ENCODE results near the gene PAQR9. TPM values are rescaled to one million over a fixed set of nuclear protein-coding genes. Genes with fewer than 3 reads are reported as not detected.

PAQR9 gene
- total RNA-seq, 2 donors from 2014 or later, result not detected

DNA sequence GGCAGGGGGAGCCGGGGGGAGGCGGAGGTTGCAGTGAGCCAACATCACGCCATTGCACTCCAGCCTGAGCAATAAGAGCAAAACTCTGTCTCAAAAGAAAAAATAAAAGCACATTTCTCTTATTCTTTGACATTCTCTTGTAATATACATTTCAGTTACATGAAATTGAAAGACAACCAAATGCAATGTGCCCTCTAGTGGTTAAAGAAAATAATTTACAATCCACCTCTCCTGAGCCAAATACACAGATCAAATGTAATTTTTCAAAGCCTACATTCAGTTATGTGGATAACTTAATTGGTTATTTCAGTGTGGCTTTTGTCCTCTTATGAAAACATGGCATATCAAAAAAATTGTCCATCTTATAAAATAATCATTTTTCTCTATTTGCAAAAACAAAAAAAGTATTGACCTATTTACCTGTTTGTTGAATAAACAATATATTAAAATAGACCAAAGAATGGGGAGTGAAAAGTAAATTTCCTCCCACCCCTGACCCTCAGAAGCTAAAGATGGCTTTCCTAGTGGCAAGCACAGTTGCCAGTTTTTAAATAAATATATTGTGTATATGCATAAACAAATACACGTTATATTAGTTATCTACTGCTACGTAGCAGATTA is 23.7 kb upstream of the PAQR9 start:
- DNase-seq, result no peak
- intact Hi-C loops (cut with DNase I, micrococcal nuclease), result loop anchor here in 1 of 2 donors (5.0 kb wide), 1 partner anchor 155 kb away; no protein-coding TSS in a partner anchor
- ATAC-seq, result peak; percentile 36

DNA sequence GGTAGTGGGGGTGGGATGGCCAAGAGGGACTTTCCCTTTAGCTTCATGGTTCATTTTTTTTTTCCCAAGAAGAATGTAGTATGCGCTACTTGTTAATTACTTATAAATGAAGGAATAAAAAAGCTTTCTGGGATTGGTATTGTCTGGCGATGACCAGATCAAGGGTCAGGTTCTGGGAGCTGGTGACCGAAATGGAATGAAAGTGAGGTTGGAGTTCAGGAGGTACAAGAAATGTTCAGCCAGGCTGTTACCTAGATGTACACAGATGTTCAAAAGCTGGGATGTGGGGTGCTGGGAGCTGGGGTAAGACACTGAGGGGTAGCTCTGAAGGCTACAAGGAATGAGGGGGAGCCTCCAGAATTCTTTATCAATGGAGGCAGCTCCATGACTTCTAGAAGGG is 20.8 kb upstream of the PAQR9 start:
- ATAC-seq (no peak), DNase-seq (no peak)
- intact Hi-C loops (cut with DNase I, micrococcal nuclease), result no loop called here

DNA sequence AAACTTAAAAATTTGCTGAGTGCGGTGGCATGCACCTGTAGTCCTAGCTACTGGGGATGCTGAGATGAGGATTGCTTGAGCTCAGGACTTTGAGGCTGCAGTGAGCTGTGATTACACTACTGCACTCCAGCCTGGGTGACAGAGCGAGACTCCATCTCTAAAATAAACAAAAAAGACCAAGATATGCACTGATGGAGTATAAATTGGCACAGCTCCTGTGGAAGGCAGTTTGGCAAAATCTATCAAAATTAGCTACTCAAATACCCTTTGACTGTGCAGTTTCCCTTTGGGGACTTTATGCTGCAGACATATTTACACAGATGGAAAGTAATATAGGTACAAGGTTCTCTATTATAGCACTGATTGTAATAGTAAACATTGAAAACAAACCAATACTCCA is 19.8 kb upstream of the PAQR9 start:
- intact Hi-C loops (cut with DNase I, micrococcal nuclease), result no loop called here
- DNase-seq (no peak), ATAC-seq (no peak)

DNA sequence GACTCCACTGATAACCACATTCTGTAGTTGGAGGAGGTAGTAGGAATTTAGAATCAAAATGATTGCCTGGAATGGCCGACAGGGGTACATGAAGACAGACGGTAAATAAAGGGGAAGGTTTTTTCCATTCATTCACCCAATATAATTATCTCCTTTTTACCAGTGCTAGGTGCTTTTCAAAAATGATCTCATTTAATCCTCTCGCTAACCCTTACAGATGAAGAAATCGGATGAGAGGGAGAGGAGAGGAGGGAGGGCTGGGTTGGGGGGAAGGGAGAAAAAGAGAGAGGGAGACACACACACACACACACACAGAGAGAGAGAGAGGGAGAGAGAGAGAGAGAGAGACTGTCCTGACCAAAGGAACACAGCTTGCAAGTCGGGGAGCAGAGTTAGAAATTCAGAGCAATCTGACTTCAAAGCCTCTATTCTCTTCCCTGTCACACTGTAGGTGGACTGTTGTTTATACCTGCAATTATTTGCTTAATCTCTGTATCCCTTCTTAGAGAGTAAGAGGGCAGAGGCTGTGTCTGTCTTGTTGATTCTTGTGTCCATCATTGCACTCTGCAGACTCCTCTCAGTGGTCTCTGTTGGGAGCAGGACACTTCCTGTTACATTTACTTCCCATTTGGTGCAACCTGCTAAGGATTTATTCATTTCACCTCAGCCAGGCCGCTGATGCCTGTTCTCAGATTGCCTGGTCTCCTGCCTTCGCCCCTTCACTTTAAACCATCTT is 18.7 kb upstream of the PAQR9 start:
- DNase-seq, result no peak
- intact Hi-C loops (cut with DNase I, micrococcal nuclease), result no loop called here
- no peak for ATAC-seq

DNA sequence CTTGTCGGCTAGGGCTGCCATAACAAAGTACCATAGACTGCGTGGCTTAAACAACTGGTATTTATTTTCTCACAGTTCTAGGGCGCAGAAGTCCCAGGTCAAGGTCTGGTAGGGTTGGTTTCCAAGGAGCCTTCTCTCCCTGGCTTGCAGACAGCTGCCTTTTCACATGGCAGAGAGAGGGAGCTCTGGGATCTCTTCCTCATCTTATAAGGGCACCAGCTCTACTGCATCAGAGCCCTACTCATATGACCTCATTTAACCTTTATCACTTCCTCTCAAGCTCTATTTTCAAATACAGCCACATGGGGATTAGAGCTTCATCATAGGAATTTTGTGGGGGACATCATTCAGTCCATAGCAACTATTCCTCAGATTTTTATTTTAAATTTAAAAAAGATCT is 17.6 kb upstream of the PAQR9 start:
- intact Hi-C loops (cut with DNase I, micrococcal nuclease), result no loop called here
- no peak for DNase-seq
- ATAC-seq, result no peak

DNA sequence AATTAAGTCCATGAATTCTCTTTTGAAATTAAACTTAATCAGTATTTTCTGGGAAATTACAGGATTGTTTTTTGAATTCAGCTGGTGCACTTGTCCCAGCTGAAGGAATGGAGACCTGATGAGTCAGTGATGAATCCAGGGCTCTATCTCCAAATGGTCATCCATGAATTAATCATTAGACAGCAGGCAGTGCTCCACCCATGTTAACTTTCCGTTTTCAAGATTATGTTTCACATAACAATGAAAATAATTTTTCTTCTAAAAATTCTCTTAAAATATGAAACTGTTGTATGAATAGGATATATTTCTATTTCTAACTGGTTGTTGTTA is 13.9 kb upstream of the PAQR9 start:
- ATAC-seq (no peak), DNase-seq (no peak)
- intact Hi-C loops (cut with DNase I, micrococcal nuclease), result no loop called here

DNA sequence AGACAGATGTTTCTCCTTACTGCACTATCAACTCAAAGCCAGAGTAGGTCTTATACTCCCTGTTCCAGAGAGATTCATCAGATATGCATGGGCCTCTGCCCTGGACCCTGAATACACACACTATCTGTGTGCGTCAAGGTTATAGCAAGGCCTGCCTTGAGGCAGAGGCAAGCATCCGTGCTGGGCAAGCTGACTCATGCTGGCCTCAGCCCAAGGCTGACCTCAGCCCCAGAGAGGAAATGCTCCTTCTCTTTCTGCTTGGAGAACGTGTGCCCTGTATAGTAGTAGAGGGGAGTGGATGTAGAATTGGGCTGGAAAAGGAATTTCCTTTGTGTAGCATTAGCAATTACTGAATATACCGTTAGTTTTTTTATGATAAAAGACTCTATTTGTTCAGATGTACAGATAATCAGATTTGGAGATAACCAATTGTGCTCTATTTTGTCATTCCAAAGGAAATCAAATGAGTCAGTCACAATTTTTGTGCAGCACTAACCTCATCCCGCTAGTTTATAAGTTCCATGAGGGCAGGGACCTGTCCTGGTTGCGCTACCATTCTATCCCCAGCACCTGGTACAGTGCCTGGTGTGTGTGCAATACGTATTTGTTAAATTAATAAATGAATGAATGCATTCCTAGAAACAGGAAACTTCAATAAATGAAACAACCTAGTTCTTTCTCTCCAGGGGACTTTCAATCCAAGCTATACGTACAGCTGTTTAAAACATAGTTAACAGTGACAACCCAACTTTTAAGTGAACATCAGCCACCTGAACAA is 13.3 kb upstream of the PAQR9 start:
- peak in 1 of 2 donors; percentile 45 for DNase-seq
- ATAC-seq, result peak; percentile 40
- intact Hi-C loops (cut with DNase I, micrococcal nuclease), result no loop called here

DNA sequence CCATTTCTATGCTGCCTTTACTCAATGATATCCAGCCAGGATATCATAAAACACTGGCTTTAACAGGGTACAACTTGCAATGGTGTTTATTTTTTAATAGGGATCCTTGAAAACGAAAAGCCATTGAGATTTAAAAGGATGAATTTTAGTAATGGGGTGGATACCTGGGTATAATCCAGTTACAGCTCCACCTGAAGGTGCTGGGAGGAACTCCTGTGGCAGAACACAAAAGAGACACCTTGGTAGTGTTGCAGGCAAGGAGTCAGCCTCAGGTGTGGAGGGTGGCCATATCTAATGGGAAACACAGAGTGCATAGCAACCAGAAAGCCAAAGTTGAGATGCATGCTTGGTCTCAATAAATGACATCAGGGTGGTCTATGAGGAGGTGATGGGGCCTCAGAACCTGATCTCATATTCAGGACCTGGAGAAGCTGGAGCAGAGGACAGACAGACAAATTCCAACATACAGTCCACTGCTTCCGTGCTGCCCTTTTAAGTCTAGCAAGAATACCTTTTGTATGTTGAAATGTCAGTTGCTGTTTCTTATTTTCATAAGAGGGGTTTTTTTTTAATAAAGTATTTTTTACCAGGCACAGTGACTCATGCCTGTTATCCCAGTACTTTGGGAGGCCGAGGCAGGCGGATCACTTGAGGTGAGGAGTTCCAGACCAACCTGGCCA is 12.0 kb upstream of the PAQR9 start:
- ATAC-seq (no peak), DNase-seq (no peak)

DNA sequence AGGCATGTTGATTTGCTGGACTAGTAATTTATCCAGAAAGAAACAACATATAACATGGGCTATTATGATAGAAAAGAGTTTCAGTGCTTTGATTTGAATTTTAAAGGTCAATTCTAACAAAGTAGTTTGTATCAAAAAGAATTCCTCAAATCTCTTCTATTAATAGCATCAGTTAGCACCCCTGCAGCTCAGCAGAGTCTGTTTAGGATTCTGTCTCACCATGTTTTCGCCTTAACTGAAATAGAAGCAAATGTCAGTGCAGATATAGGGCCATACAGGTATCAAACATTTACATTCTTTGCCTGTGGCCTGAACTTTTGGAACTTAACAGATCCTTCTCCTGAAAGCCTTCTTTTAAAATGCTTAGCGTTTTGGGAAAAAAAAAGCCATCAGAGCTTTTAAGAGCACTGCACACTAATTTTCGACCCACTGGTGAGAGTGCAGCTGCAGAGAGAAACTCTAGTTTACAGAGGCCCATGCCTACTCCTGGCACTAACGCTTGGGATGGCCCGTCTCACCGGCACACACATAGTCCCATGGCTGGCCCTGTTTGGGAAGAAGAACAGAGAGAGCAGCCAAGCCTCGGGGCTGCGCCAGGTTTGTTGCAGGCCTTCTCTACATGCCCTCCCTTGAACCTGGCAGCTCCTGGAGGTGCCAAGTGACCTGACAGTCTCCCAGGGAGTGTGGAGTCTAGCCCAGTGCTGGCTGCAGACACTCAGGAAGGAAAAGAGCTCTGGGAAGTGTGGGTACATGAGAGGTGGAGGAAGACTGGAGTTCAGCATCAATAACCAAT is 9.9 kb upstream of the PAQR9 start:
- ATAC-seq (no peak), DNase-seq (no peak)
- intact Hi-C loops (cut with DNase I, micrococcal nuclease), result no loop called here

More for the DNA sequence above, 12.0 kb upstream of the PAQR9 start:
- intact Hi-C loops (cut with DNase I, micrococcal nuclease), result no loop called here

DNA sequence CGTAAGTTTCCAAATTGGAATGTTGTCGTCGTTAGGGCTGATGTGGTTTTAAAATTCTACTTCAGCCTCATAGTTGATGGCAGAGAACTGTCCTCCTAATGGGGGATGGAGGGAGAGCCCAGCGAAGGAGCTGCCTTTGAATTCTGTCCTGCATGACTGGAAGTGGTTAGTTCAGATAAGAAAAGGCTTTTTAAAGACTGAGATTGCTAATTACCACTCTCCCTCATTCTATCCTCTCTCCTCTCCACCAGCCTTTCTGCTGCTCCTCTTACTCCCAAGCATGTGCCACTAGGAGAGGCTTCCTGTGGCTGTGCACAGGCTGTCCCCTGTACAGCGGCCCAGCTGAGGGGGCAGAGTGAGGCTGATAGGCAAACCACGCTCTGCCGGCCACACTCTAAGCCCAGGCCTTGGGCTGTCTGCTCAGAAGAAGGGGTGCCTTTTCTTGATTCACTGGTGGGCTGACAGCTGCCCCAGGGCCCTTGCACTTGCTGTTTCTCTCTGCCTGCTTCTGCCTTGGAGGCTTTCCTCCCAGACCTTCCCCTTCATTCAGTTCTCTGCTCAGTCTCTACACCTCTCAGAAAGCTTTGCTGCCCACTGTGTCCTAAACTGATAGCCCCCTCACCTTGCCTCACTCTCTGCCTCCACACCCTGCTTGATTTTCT is 8.7 kb upstream of the PAQR9 start:
- DNase-seq, result no peak
- no peak for ATAC-seq
- intact Hi-C loops (cut with DNase I, micrococcal nuclease), result no loop called here

DNA sequence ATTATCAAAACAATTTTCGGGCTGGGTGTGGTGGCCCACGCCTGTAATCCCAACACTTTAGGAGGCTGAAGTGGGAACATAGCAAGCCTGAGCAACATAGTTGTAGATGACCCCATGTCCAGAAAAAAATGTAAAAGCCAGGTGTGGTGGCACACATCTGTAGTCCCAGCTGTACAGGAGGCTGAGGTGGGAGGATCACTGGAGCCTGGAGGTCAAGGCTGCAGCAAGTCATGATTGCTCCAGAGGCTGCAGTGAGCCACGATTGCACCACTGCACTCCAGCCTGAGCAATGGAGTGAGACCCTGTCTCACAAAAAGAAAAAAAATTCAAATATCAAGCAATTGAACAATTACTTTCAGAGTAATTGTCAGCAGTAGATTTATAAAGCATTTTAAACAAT is 8.0 kb upstream of the PAQR9 start:
- no peak for DNase-seq
- no peak for ATAC-seq

DNA sequence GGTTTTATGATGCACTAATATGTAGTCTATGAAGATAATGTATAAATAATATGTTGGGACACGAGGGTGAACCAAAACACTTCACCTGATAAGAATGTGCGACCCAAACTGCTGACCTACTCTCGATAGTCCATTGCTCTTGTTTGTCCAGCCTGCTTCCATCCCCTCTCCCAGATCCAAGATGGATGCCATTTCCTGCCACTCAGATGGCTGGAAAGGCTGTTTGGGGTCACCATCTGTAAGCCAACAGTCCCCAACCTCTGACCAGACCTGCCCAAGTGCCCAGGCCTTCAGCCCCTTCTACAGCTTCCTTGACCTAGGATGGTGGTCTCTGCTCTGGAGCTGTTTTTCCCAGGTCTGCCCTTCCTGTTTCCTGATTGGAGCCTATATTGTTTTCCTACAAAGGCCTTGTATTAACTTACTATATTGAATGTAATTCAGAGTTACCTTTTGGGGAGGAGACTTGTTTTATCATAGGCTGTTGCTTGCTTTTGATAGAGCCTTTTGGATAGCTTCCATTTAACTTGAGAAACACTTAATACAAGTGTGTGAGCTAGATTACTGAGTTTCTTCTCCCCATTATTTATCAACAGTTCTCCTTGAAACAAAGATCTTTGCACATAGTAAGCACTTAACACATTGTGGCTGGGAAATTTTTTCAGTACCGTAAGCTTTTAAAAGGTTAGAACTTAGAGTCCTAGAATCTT is 5.0 kb upstream of the PAQR9 start:
- intact Hi-C loops (cut with DNase I, micrococcal nuclease), result no loop called here
- ATAC-seq, result no peak
- no peak for DNase-seq

More for the DNA sequence above, 8.0 kb upstream of the PAQR9 start:
- intact Hi-C loops (cut with DNase I, micrococcal nuclease), result no loop called here

DNA sequence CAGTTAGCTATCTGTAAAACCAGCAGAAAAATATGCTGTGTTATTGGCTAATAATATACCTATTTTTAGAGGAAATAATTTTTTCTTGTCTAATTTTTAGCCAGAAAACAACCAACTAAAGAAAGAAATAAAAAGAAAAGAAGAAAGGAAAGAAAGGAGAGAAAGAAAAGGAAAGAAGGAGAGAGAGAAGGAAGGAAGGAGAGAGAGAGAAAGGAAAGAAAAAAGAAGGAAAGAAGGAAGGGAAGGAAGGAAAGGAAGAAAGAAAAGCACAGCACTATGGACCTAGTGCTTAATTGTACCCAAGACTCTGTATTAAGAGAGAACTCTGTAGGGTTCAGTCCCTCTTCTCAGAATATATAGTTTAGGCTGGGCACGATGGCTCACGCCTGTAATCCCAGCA is 3.3 kb upstream of the PAQR9 start:
- DNase-seq, result no peak
- intact Hi-C loops (cut with DNase I, micrococcal nuclease), result no loop called here
- ATAC-seq, result no peak

DNA sequence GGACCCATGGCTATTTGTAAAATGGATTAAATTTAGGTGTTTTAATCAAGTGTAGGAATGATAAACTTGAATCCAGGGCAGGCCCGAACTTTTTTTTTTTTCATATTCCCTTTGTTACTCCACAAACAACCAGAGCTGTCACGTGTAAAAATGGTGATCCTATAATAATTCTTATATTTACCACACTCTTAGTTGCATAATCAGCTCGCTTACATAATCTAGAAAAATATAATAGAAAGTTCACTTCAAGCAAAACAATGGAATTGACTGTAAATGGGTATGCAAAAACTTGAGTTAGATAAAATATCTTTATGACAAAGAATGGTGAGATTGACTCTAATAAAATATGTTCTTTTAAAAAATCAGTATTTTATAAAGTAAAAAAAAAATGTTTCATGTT is 2.1 kb upstream of the PAQR9 start:
- no peak for ATAC-seq
- intact Hi-C loops (cut with DNase I, micrococcal nuclease), result no loop called here

DNA sequence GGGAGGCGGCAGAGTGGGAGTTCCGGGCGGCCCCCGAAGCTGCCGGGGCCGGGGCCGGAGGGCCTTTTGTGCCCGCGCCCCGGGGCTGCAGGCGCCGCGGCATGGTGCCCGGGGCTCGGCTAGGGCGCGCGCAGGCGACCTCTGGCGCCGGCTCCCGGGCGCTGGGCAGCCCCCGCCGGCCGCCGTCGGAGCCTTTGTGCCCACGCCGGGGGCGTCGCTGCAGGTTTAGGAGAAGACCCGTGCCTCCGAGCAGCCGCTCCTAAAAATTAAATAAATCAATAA is 299 bp downstream of the PAQR9 start:
- no peak for ATAC-seq
- intact Hi-C loops (cut with DNase I, micrococcal nuclease), result no loop called here

More for the DNA sequence above, 2.1 kb upstream of the PAQR9 start:
- DNase-seq, result no peak

DNA sequence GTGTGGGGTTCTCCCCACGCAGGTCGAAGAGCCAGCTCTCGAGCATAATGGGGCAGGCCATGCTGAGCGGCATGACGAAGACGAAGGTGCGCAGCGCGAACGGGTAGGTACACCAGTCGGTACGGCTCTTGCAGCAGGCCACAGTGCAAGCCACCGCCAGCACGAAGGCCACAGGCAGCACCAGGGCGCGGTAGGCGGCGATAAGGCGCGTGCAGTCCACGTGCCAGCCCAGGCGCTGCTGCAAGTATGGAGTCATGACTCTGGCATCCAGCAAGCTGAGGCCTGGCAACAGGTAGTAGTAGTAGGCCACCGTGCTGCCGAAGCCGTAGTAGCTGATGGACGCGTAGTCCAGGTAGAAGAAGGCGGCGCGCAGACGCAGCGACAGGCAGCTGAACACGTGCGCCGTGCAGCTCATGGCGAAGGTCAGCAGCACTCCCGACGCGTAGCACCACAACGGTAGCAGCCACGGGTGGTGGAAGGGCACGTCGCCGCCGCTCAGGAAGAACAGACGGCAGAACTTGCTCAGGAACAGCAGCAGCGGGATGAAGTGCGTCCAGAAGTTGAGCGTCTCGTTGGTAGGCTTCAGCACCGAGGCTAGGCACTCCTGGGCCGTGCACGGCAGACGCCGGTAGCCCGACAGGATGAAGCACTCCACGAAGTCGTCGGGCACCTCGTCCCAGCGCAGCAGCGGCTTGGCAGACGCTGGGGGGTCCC is 797 bp downstream of the PAQR9 start:
- DNase-seq (no peak), ATAC-seq (no peak)
- intact Hi-C loops (cut with DNase I, micrococcal nuclease), result no loop called here

More for the DNA sequence above, 299 bp downstream of the PAQR9 start:
- no peak for DNase-seq

DNA sequence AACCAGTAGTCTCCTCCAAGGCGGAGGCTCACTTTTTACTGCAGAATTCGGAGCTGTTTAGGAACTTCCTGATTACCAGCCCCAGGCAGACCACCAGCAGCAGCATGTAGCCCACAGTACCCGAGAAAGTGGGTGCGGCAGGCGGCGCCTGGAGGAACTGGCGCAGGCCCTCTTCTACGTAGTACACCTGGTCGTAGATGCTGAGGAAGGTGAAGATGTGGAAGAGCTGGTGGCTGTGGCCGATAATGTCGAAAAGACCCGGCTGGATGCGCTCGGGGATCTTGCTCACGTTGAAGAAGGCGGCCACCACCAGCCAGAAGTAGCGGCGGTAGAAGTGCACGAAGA is 1.3 kb downstream of the PAQR9 start:
- DNase-seq, result no peak
- no peak for ATAC-seq

More for the DNA sequence above, 1.3 kb downstream of the PAQR9 start:
- intact Hi-C loops (cut with DNase I, micrococcal nuclease), result no loop called here

Measured in left colon (tissue), 2 donors.